ENCODE data around the gene GLRX3. TPM values are rescaled to one million over a fixed set of nuclear protein-coding genes. Genes with fewer than 3 reads are reported as not detected.

Gene GLRX3
- total RNA-seq, 1 experiment from 2014 or later, result 98.1 TPM

- Histone ChIP-seq H3F3A (ENCODE audit: low read length, unreplicated experiment) (no peaks in the 10 kb centered on the region), H3K4me2 (ENCODE audit: low read length) (no peak overlapping the region), H3K4me1 (ENCODE audit: insufficient read depth, low read length) (no peaks in the 10 kb centered on the region), H3K9me3 (ENCODE audit: low read length) (no peaks in the 10 kb centered on the region), H3K36me3 (ENCODE audit: low read depth, low read length) (peaks cover 11% of the 10 kb centered on the region; the same call in 1 of the 2 replicates), H3K4me3 (ENCODE audit: low read length) (no peak overlapping the region), H3K9ac (ENCODE audit: low read length) (no peak overlapping the region), H3K9me2 (replicated peaks; ENCODE audit: low read length) (no peaks in the 10 kb centered on the region), H3K27ac (ENCODE audit: low read length) (no peak overlapping the region), H4K20me1 (ENCODE audit: low read length) (peaks cover 20% of the 10 kb centered on the region; the same call in 1 of the 2 replicates), H2AFZ (ENCODE audit: low read length) (no peak overlapping the region), H3K79me2 (ENCODE audit: low read length) (peaks cover 95% of the 10 kb centered on the region), H3K27me3 (ENCODE audit: low read length) (no peaks in the 10 kb centered on the region)
- no TSS peak for BruUV-seq (replicated peaks)
- intact Hi-C loops (cut with micrococcal nuclease), result no loop called here
- ATAC-seq, result no peak
- POLR2A ChIA-PET (ENCODE audit: unreplicated experiment), result no interaction called here
- TF ChIP-seq CTCF (conservative IDR thresholded peaks at IDR 0.05; ENCODE audit: low read depth, low read length) (no peak), EZH2 (IDR thresholded peaks at IDR 0.05; ENCODE audit: low read length, unreplicated experiment) (no peak), EZH2phosphoT487 (IDR thresholded peaks at IDR 0.05; ENCODE audit: borderline replicate concordance, low read length) (no peak)
- CTCF ChIA-PET, result no interaction called here
- no peak for DNase-seq
Measured at GRCh38 chr10:130146042-130146441, 9.9 kb downstream of the GLRX3 start.

GRCh38 chr10:130159192-130159794 is 23.1 kb downstream of the GLRX3 start:
- ATAC-seq (peak; percentile 20; the same call in 1 of the 2 replicates), DNase-seq (peak; percentile 7)
- H2AFZ ChIP-seq (ENCODE audit: low read length), result no peak overlapping the region
- H3F3A ChIP-seq (ENCODE audit: low read length, unreplicated experiment), result no peaks in the 10 kb centered on the region
- intact Hi-C loops (cut with micrococcal nuclease), result no loop called here
- peaks cover 21% of the 10 kb centered on the region for H4K20me1 ChIP-seq (ENCODE audit: low read length)
- H3K9me3 ChIP-seq (ENCODE audit: low read length), result no peaks in the 10 kb centered on the region
- no peaks in the 10 kb centered on the region for H3K4me1 ChIP-seq (ENCODE audit: insufficient read depth, low read length)
- H3K79me2 ChIP-seq (ENCODE audit: low read length), result peaks cover 55% of the 10 kb centered on the region
- H3K9ac ChIP-seq (ENCODE audit: low read length), result no peak overlapping the region
- ChIA-PET POLR2A (ENCODE audit: unreplicated experiment) (no interaction called here), CTCF (no interaction called here)
- no peak for TF ChIP-seq EZH2phosphoT487 (IDR thresholded peaks at IDR 0.05; ENCODE audit: borderline replicate concordance, low read length)
- TF ChIP-seq EZH2 (IDR thresholded peaks at IDR 0.05; ENCODE audit: low read length, unreplicated experiment), result no peak
- no peak for TF ChIP-seq CTCF (conservative IDR thresholded peaks at IDR 0.05; ENCODE audit: low read depth, low read length)
- no peak overlapping the region for H3K4me2 ChIP-seq (ENCODE audit: low read length)
- H3K27ac ChIP-seq (ENCODE audit: low read length), result no peak overlapping the region
- H3K4me3 ChIP-seq (ENCODE audit: low read length), result no peak overlapping the region
- H3K9me2 ChIP-seq (replicated peaks; ENCODE audit: low read length), result no peaks in the 10 kb centered on the region
- peaks cover 27% of the 10 kb centered on the region for H3K36me3 ChIP-seq (ENCODE audit: low read depth, low read length)
- no TSS peak for BruUV-seq (replicated peaks)
- H3K27me3 ChIP-seq (ENCODE audit: low read length), result no peaks in the 10 kb centered on the region

- Histone ChIP-seq H2AFZ (ENCODE audit: low read length) (no peak overlapping the region), H3K27ac (ENCODE audit: low read length) (no peak overlapping the region), H3K27me3 (ENCODE audit: low read length) (no peaks in the 10 kb centered on the region), H3K4me2 (ENCODE audit: low read length) (no peak overlapping the region), H3K4me1 (ENCODE audit: insufficient read depth, low read length) (no peaks in the 10 kb centered on the region), H3K79me2 (ENCODE audit: low read length) (peaks cover 40% of the 10 kb centered on the region), H3K9ac (ENCODE audit: low read length) (no peak overlapping the region), H4K20me1 (ENCODE audit: low read length) (peaks cover 17% of the 10 kb centered on the region), H3K9me3 (ENCODE audit: low read length) (no peaks in the 10 kb centered on the region), H3F3A (ENCODE audit: low read length, unreplicated experiment) (no peaks in the 10 kb centered on the region), H3K36me3 (ENCODE audit: low read depth, low read length) (peaks cover 30% of the 10 kb centered on the region), H3K4me3 (ENCODE audit: low read length) (no peak overlapping the region), H3K9me2 (replicated peaks; ENCODE audit: low read length) (no peaks in the 10 kb centered on the region)
- no peak for DNase-seq
- BruUV-seq (replicated peaks), result no TSS peak
- POLR2A ChIA-PET (ENCODE audit: unreplicated experiment), result no interaction called here
- peak; percentile 24; the same call in 1 of the 2 replicates for TF ChIP-seq CTCF (conservative IDR thresholded peaks at IDR 0.05; ENCODE audit: low read depth, low read length)
- no peak for TF ChIP-seq EZH2phosphoT487 (IDR thresholded peaks at IDR 0.05; ENCODE audit: borderline replicate concordance, low read length)
- intact Hi-C loops (cut with micrococcal nuclease), result no loop called here
- CTCF ChIA-PET, result no interaction called here
- ATAC-seq, result no peak
Measured at GRCh38 chr10:130160775-130161174, 24.6 kb downstream of the GLRX3 start.

Data from PC-3 (cell line).